ENCODE measurements around the gene TRIML2. TPM values are rescaled to one million over a fixed set of nuclear protein-coding genes. Genes with fewer than 3 reads are reported as not detected.

TRIML2 gene
- total and polyA plus RNA-seq, 4 donors: not detected

GRCh38 chr4:188145601-188146000 lies 36.2 kb upstream of the TRIML2 start:
- WGBS: 80% methylated on average over 10 of the region's 10 CpGs
- no peak overlapping the region for H3K27ac ChIP-seq (ENCODE audit: low read depth in 1 of 2, low read length in 2 of 2)

More at GRCh38 chr4:188145601-188146000, 36.2 kb upstream of the TRIML2 start:
- Histone ChIP-seq H3K9ac (ENCODE audit: low read depth in 1 of 2, low read length in 2 of 2) (no peak overlapping the region), H3K9me3 (ENCODE audit: control insufficient read depth in 4 of 4, low read length in 3 of 4) (no peaks in the 10 kb centered on the region), H3K36me3 (ENCODE audit: control insufficient read depth in 4 of 4, insufficient read depth in 3 of 4, low read depth in 1 of 4, low read length in 3 of 4) (no peaks in the 10 kb centered on the region), H3K4me1 (ENCODE audit: control insufficient read depth in 4 of 4, insufficient read depth in 4 of 4, low read length in 3 of 4) (no peaks in the 10 kb centered on the region), H3K4me3 (ENCODE audit: low read depth in 1 of 3, low read length in 3 of 3) (no peak overlapping the region), H3K27me3 (ENCODE audit: control insufficient read depth in 4 of 4, insufficient read depth in 4 of 4, low read length in 3 of 4) (no peaks in the 10 kb centered on the region)
- no peak for DNase-seq (ENCODE audit: low spot score)
- no peak for TF ChIP-seq CTCF (IDR thresholded peaks at IDR 0.05; ENCODE audit: low read depth, low read length, missing input control)
- no peak for TF ChIP-seq HNF4G (IDR thresholded peaks at IDR 0.05)
- TF ChIP-seq ZBTB33 (IDR thresholded peaks at IDR 0.05): no peak
- no peak for TF ChIP-seq YY1 (IDR thresholded peaks at IDR 0.05)
- no peak for TF ChIP-seq MAX (IDR thresholded peaks at IDR 0.05)
- TF ChIP-seq SP1 (IDR thresholded peaks at IDR 0.05): no peak
- no peak for TF ChIP-seq JUND (IDR thresholded peaks at IDR 0.05)
- TF ChIP-seq FOXA2 (IDR thresholded peaks at IDR 0.05): no peak
- no peak for TF ChIP-seq EGR1 (IDR thresholded peaks at IDR 0.05; ENCODE audit: low read depth in 2 of 2)
- no peak for TF ChIP-seq RAD21 (IDR thresholded peaks at IDR 0.05)
- TF ChIP-seq NR2F2 (IDR thresholded peaks at IDR 0.05): no peak
- TF ChIP-seq REST (IDR thresholded peaks at IDR 0.05): no peak
- TF ChIP-seq GABPA (IDR thresholded peaks at IDR 0.05 in 1 of 2, conservative IDR thresholded peaks at IDR 0.05 in 1 of 2): no peak
- TF ChIP-seq FOXA1 (IDR thresholded peaks at IDR 0.05): no peak
- no peak for TF ChIP-seq ATF3 (IDR thresholded peaks at IDR 0.05)
- no peak for TF ChIP-seq RXRA (IDR thresholded peaks at IDR 0.05)
- TF ChIP-seq TAF1 (conservative IDR thresholded peaks at IDR 0.05): no peak
- TF ChIP-seq HNF4A (conservative IDR thresholded peaks at IDR 0.05): no peak
